ENCODE data around the gene ZNF236.

GRCh38 chr18:76881744-76882143 is 59.4 kb downstream of the ZNF236 start:
- TF ChIP-seq POLR2A (IDR thresholded peaks at IDR 0.05) (no peak), CTCF (IDR thresholded peaks at IDR 0.05) (no peak), POLR2AphosphoS5 (IDR thresholded peaks at IDR 0.05) (no peak)
